Sigmoid colon (tissue), 4 donors: ENCODE results near the gene FLT1.

Experiments used
- EP300 ChIP-seq, 4 donors: sonication (generic); formaldehyde crosslinking; IDR thresholded peaks; one replicate each; pipeline ENCODE4 v1.6.1; 2017; ENCODE audit warnings: antibody characterized with exemption in 4 of 4
- POLR2A ChIP-seq, 2 donors: fragments of 450-650 bp; IDR thresholded peaks; one replicate each; pipeline ENCODE4 v1.6.1; 2016; ENCODE audit warnings: antibody characterized with exemption in 2 of 2, mild to moderate bottlenecking in 2 of 2, moderate library complexity in 2 of 2
- POLR2AphosphoS5 ChIP-seq, 4 donors: sonication (generic); formaldehyde crosslinking; IDR thresholded peaks; one replicate each; pipeline ENCODE4 v1.6.1; 2017; ENCODE audit warnings: antibody characterized with exemption in 4 of 4
- TF ChIP-seq, protein P1 (sequence below), 4 experiments: fragments of 450-650 bp in 3 of 4; fragments of 200-600 bp in 1 of 4; IDR thresholded peaks; one replicate each; pipeline ENCODE4 v1.5.1; 2016 to 2019; ENCODE audit warnings: antibody characterized with exemption in 4 of 4, mild to moderate bottlenecking in 3 of 4, moderate library complexity in 2 of 4

DNA sequence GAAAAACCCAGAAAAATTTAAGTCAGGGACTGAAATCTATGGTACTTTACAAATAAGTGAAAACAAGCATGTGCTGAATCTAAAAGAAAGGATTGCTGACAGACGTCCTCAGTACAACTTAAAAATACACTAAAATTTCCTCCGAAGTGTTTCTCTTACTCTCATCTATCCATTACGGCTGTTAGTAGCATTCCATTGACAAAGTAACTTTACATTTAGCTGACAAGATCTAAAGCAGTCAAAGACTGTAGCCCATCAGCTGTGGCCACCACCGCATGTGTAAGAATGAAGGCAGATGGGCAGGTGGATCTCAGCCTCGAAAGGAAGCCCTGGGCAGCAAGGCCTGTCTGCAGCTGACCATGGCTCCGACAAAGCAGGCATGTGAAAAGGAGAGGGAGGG is 59.0 kb downstream of the FLT1 start:
- no peak for TF ChIP-seq EP300 (IDR thresholded peaks at IDR 0.05)
- TF ChIP-seq, protein P1, sequence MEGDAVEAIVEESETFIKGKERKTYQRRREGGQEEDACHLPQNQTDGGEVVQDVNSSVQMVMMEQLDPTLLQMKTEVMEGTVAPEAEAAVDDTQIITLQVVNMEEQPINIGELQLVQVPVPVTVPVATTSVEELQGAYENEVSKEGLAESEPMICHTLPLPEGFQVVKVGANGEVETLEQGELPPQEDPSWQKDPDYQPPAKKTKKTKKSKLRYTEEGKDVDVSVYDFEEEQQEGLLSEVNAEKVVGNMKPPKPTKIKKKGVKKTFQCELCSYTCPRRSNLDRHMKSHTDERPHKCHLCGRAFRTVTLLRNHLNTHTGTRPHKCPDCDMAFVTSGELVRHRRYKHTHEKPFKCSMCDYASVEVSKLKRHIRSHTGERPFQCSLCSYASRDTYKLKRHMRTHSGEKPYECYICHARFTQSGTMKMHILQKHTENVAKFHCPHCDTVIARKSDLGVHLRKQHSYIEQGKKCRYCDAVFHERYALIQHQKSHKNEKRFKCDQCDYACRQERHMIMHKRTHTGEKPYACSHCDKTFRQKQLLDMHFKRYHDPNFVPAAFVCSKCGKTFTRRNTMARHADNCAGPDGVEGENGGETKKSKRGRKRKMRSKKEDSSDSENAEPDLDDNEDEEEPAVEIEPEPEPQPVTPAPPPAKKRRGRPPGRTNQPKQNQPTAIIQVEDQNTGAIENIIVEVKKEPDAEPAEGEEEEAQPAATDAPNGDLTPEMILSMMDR (IDR thresholded peaks at IDR 0.05) = no peak
- TF ChIP-seq POLR2A (IDR thresholded peaks at IDR 0.05) = no peak
- TF ChIP-seq POLR2AphosphoS5 (IDR thresholded peaks at IDR 0.05) = no peak
